HG03439 (cell line): ENCODE measurements around the gene FAP.

Experiments used
- ATAC-seq: cut with Tn5 transposase; IDR thresholded peaks from one replicate; pipeline ENCODE4 v1.9.1; 2021; ENCODE audit warnings: mild to moderate bottlenecking, moderate library complexity; ENCODE audit not compliant: unreplicated experiment

The FAP gene

DNA sequence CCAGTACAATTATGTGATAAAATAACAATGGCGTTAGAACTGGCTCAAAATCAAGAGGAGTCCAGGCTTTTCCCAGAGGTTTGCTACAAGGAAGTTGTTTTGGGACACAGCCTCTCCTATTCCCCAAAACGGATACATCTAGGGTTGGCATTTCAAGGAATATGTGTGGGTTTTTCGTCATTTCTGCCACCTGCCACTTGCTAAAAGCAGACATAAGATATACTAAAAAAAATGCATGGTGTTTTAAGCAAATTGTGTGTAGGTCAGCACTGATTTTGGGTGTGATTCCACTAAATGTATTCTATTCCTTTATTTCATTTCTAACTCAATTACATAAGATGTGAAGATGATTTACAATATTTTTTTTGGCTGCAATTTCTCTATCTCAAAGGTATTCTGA lies 54.8 kb downstream of the FAP start:
- ATAC-seq: no peak

GRCh38 chr2:162185541-162186232 lies 57.6 kb downstream of the FAP start:
- ATAC-seq: no peak

DNA sequence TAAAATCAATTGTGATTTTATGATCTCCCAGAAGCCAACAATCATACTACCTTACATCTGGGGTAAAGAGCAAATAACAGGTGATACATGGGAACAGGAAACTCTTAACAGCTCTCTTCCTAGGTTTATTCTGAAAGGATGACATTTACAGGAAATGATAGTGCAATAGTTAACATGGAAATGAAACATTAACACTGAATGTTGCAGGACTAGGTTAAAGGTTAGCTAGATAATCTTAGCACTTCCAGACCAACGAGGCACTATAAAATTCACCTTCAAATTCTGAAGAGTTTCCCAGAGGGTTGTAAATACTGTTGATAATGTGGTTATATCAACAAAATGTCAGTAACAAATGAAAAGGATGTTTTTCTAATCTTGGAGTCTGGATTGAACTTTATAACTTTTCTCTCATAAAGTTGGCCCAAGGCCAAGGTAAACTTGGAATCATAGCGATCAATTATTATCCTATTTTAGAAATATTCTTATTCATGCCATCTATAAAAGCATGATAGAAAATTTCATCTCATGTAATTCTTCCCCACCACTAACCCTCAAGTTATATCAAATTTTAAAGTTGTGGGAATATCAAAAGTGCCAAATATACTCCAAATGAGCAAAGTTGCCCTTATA lies 58.3 kb downstream of the FAP start:
- no peak for ATAC-seq

- ATAC-seq: no peak
Measured at GRCh38 chr2:162184359-162184758, 58.9 kb downstream of the FAP start.

GRCh38 chr2:162182395-162182794 lies 60.9 kb downstream of the FAP start:
- no peak for ATAC-seq

- ATAC-seq: no peak
Measured at GRCh38 chr2:162177301-162177700, 65.9 kb downstream of the FAP start.

GRCh38 chr2:162175714-162176113 lies 67.5 kb downstream of the FAP start:
- no peak for ATAC-seq

DNA sequence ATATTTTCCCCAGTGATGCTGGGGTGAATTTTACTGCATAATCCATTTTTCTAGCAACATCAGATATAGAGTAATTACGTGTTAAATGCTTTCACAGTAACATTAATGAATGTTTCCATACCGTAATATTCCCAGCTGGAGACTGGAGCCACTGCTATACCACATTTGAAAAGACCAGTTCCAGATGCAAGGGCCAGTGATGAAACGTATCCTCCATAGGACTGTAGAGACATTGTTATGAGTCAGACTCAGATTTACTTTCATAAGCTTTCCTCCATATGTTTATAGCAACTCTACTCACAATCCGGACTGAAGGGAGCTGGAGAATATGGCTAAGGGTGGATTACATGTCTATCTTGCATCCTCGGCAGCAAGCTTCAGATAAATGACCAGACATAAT lies 68.5 kb downstream of the FAP start:
- no peak for ATAC-seq

GRCh38 chr2:162172802-162173370 lies 70.4 kb downstream of the FAP start:
- ATAC-seq: no peak

GRCh38 chr2:162166745-162167144 lies 76.5 kb downstream of the FAP start:
- ATAC-seq: no peak

- no peak for ATAC-seq
Measured at GRCh38 chr2:162166174-162166573, 77.1 kb downstream of the FAP start.

- no peak for ATAC-seq
Measured at GRCh38 chr2:162164802-162165201, 78.4 kb downstream of the FAP start.

- ATAC-seq: no peak
Measured at GRCh38 chr2:162159446-162159845, 83.8 kb downstream of the FAP start.

DNA sequence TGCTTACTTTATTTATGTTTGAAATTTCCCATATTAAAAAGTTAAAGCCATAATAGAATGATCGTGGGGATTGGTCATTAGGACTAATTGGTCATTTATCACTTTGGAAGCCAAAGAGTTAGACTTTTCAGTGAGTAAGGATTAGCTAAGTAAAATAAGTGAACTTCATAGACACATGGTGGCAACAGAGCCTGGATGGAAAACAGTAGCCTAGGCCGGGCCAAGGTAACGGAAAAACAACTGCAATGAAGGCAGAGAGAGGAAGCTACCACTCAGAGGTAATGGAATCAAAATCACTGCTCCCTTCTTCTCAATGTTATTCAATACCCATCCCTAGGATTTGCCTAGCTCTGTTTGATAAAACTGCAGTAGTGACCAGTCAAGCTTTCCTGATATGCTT lies 87.1 kb downstream of the FAP start:
- no peak for ATAC-seq

DNA sequence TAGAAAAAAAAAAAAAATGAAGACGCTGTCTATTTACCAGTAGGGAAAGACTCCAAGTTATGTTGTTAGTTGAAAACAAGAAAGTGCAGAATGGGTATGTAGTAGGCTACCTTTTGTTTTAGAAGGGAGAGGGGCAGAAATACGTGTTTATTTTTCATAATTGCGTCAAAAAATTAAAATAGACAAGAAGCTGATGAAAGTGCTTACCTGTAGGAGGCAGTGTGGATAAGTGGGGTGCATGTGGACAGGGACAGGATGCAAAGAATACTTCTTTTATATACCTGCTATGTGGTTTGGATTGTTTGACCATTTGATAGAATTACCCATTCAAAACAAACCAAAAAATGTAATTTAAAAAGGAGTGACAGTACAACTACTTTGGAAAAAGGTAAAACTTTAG lies 88.2 kb downstream of the FAP start:
- no peak for ATAC-seq

DNA sequence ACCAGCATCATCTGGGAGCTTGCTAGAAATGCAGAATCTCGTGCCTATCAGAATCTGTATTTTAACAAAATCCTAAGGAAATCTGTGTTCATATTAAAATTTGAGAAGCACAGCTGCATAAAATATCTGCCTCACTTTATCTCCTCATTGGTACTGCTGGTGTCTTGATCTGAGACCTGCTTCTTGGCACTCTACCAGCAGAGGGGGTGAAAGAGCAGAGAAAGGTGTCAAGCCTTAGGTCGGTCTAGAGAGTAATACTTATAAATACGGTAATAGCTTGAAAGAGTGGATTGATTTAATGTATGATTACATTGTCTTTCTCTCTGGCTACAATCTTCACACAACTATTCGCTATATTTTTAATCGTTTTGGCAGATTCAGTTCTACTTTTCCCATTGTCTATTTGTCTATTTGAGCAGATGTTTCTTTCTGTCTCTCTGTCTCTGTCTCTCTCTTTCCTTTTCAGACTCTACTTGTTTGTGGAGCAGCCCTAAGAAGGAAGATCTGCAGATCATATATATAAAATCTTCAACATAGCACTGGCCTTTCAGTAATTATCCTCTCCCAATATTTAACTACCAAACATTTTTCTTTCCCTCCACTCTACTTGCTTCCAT lies 89.5 kb downstream of the FAP start:
- ATAC-seq: peak; percentile 97

GRCh38 chr2:162152147-162152546 lies 91.1 kb downstream of the FAP start, which contains the start of gene GCG:
GCG (minus strand) TSS chr2:162152247; CDS start chr2:162149178, 3,069 bp downstream.
- ATAC-seq: no peak

DNA sequence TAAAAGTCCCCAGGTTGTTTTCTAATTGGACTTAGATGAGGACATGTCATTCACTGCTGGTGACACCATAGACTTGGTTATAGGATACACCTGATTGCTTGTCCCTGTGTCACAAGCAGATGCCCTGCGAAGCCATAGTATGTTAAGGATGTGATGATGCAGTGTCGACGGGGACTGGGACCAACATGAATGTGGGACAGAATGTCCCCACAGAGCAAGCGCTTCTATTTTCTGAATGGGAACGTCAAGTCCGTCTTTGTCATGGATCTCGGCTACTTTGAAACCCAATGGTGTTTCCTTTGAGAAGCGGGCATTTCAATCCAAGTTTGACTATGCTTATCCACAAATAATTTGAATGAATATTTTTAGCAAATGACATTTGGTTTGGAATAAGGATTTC lies 93.3 kb downstream of the FAP start:
- no peak for ATAC-seq

DNA sequence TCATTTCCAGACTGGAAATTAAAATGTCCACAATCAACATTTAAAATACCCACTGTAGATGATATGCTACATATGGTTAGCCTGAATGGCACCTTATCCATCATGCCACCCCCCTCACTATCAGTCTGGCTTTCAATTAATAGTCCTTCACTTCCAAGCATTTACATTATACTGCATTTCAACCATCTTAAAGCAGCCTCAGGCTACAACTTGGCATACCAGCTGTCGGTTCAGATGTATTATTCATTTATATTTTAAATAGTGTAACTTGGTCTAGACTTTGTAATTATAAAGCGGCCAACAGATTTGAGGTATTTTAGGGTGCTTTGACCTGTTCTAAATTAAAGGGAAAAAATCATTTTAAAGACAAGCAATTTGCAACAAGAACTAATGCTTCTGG lies 93.8 kb downstream of the FAP start:
- no peak for ATAC-seq

- ATAC-seq: no peak
Measured at GRCh38 chr2:162148956-162149355, 94.3 kb downstream of the FAP start.

GRCh38 chr2:162143969-162144368 lies 99.3 kb downstream of the FAP start:
- no peak for ATAC-seq

DNA sequence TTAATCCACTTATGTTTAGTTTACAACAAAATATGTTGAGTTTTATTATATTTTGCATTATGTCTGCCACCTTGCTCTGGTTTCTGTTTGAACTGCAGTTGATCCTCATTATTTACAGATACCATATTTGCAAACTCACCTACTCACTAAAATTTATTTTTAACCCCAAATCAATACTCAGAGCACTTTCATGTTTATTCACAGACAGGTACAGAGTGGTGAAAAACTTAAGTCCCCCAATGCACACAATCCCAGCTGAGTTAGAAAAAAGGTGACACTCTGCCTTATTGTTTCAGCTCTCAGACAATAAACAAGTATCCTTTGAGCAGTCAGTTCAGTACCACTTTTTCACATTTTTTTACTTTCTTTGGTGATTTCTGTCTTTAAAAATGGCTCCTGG lies 104.9 kb downstream of the FAP start:
- no peak for ATAC-seq
